ENCODE measurements around the gene MYO5B. TPM values are rescaled to one million over a fixed set of nuclear protein-coding genes. Genes with fewer than 3 reads are reported as not detected.

Gene MYO5B
- total RNA-seq, 4 donors from 2014 or later = 53.1 to 74.8 (median 55.2) TPM

GRCh38 chr18:49971462-49971861, 223.5 kb downstream of the MYO5B start:
- DNase-seq (ENCODE audit: low spot score in 2 of 2) = no peak
- 84 to 89% methylated on average over 1 of the region's 1 CpG for WGBS, 2 donors
- no peak overlapping the region for H3K4me3 ChIP-seq (ENCODE audit: low read depth, poor library complexity, severe bottlenecking)
- intact Hi-C loops (cut with DNase I; ENCODE audit: low total_unique reads) = loop anchor here (10.0 kb wide), 1 partner anchor 53 kb away; no protein-coding TSS in a partner anchor
- no peak for TF ChIP-seq CTCF (IDR thresholded peaks at IDR 0.05)

GRCh38 chr18:49970319-49970718, 224.6 kb downstream of the MYO5B start:
- H3K4me3 ChIP-seq (ENCODE audit: low read depth, poor library complexity, severe bottlenecking) = no peak overlapping the region
- TF ChIP-seq CTCF (IDR thresholded peaks at IDR 0.05) (no peak), POLR2A (IDR thresholded peaks at IDR 0.05) (no peak)
- 90 to 94% methylated on average over 4 of the region's 4 CpGs for WGBS, 2 donors
- DNase-seq (ENCODE audit: low spot score in 2 of 2) = no peak
- intact Hi-C loops (cut with DNase I; ENCODE audit: low total_unique reads) = loop anchor here (10.0 kb wide), 1 partner anchor 54 kb away; no protein-coding TSS in a partner anchor

GRCh38 chr18:49968644-49969309, 226.2 kb downstream of the MYO5B start:
- no peak for DNase-seq (ENCODE audit: low spot score in 2 of 2)
- 85 to 89% methylated on average over 5 of the region's 5 CpGs for WGBS, 2 donors
- TF ChIP-seq CTCF (IDR thresholded peaks at IDR 0.05) (no peak), POLR2A (IDR thresholded peaks at IDR 0.05) (no peak)
- no peak overlapping the region for H3K4me3 ChIP-seq (ENCODE audit: low read depth, poor library complexity, severe bottlenecking)
- intact Hi-C loops (cut with DNase I; ENCODE audit: low total_unique reads) = no loop called here

GRCh38 chr18:49967636-49968313, 227.2 kb downstream of the MYO5B start:
- no peak for DNase-seq (ENCODE audit: low spot score in 2 of 2)
- WGBS, 2 donors = 72 to 85% methylated on average over 7 of the region's 7 CpGs
- intact Hi-C loops (cut with DNase I; ENCODE audit: low total_unique reads) = no loop called here

GRCh38 chr18:49967171-49967570, 227.8 kb downstream of the MYO5B start:
- intact Hi-C loops (cut with DNase I; ENCODE audit: low total_unique reads) = no loop called here
- no peak overlapping the region for H3K4me3 ChIP-seq (ENCODE audit: low read depth, poor library complexity, severe bottlenecking)
- 62 to 63% methylated on average over 4 of the region's 4 CpGs for WGBS, 2 donors
- TF ChIP-seq POLR2A (IDR thresholded peaks at IDR 0.05) (no peak), CTCF (IDR thresholded peaks at IDR 0.05) (no peak)
- no peak for DNase-seq (ENCODE audit: low spot score in 2 of 2)

More at GRCh38 chr18:49967636-49968313, 227.2 kb downstream of the MYO5B start:
- TF ChIP-seq CTCF (IDR thresholded peaks at IDR 0.05) (no peak), POLR2A (IDR thresholded peaks at IDR 0.05) (no peak)
- no peak overlapping the region for H3K4me3 ChIP-seq (ENCODE audit: low read depth, poor library complexity, severe bottlenecking)

Data from lower leg skin (tissue), 4 donors.